Tibial nerve (tissue), 4 donors: ENCODE measurements around the gene EXOSC7.

Experiments
- CTCF ChIP-seq, 5 experiments: fragments of 200-600 bp in 3 of 5; fragments of 450-650 bp in 2 of 5; sonication (generic) in 3 of 5; IDR thresholded peaks; one replicate each; pipeline ENCODE4 v1.5.1; 2016 to 2019; ENCODE audit warnings: antibody characterized with exemption in 5 of 5, mild to moderate bottlenecking in 3 of 5, moderate library complexity in 2 of 5
- EP300 ChIP-seq, 2 donors: sonication (generic); formaldehyde crosslinking; IDR thresholded peaks; one replicate each; pipeline ENCODE4 v1.6.1; 2017; ENCODE audit warnings: antibody characterized with exemption in 2 of 2, mild to moderate bottlenecking in 1 of 2
- POLR2A ChIP-seq, 2 donors: fragments of 450-650 bp; IDR thresholded peaks; one replicate each; pipeline ENCODE4 v1.6.1; 2017; ENCODE audit warnings: antibody characterized with exemption in 2 of 2, mild to moderate bottlenecking in 2 of 2, moderate library complexity in 2 of 2

- TF ChIP-seq CTCF (IDR thresholded peaks at IDR 0.05) = no peak
- TF ChIP-seq EP300 (IDR thresholded peaks at IDR 0.05) = peak; percentile 83 to 84
- TF ChIP-seq POLR2A (IDR thresholded peaks at IDR 0.05) = peak in 1 of 2 donors; percentile 17
Observed at GRCh38 chr3:45011756-45012508, 35.9 kb downstream of the EXOSC7 start.
